H9 (cell line): Measurements from ENCODE around the gene FLT1. TPM values are rescaled to one million over a fixed set of nuclear protein-coding genes. Genes with fewer than 3 reads are reported as not detected.

ENCODE experiments used
- DNase-seq: peaks from one replicate; pipeline ENCODE4 v3.0.0-alpha.2; 2017
- H2AFZ ChIP-seq: one replicate; pipeline ENCODE4 v1.6.1; 2013; ENCODE audit warnings: mild to moderate bottlenecking, low read length, control low read depth, moderate library complexity
- H2AK5ac ChIP-seq: 2 replicates; pipeline ENCODE4 v1.6.1; 2013; ENCODE audit warnings: low read length, control low read depth, mixed read lengths; ENCODE audit not compliant: insufficient read length
- H2BK120ac ChIP-seq: one replicate; pipeline ENCODE4 v1.6.1; 2013; ENCODE audit warnings: low read depth, mild to moderate bottlenecking, low read length, control low read depth, inconsistent platforms; ENCODE audit not compliant: poor library complexity, severe bottlenecking
- H2BK12ac ChIP-seq: 2 replicates; pipeline ENCODE4 v1.6.1; 2013; ENCODE audit warnings: low read length, control low read depth, mixed read lengths, low read depth; ENCODE audit not compliant: insufficient read length
- H2BK15ac ChIP-seq: 2 replicates; pipeline ENCODE4 v1.6.1; 2013; ENCODE audit warnings: low read depth, low read length, control low read depth
- H2BK20ac ChIP-seq: one replicate; pipeline ENCODE4 v1.6.1; 2013; ENCODE audit warnings: low read depth, mild to moderate bottlenecking, low read length, control low read depth, inconsistent platforms; ENCODE audit not compliant: poor library complexity, severe bottlenecking
- H2BK5ac ChIP-seq: 2 replicates; pipeline ENCODE4 v1.6.1; 2013; ENCODE audit warnings: low read length, control low read depth, mixed read lengths; ENCODE audit not compliant: insufficient read length
- H3K14ac ChIP-seq: 2 replicates; pipeline ENCODE4 v1.6.1; 2013; ENCODE audit warnings: low read length, control low read depth; ENCODE audit not compliant: insufficient read depth
- H3K18ac ChIP-seq: 2 replicates; pipeline ENCODE4 v1.6.1; 2013; ENCODE audit warnings: low read depth, mild to moderate bottlenecking, mixed read lengths, low read length, control low read depth; ENCODE audit not compliant: insufficient read length
- H3K23ac ChIP-seq: 2 replicates; pipeline ENCODE4 v1.6.1; 2013; ENCODE audit warnings: low read length, control low read depth, mixed read lengths, low read depth; ENCODE audit not compliant: insufficient read length
- H3K23me2 ChIP-seq: 2 replicates; pipeline ENCODE4 v1.6.1; 2013; ENCODE audit warnings: low read depth, mild to moderate bottlenecking, mixed read lengths, low read length, control low read depth; ENCODE audit not compliant: insufficient read length, poor library complexity, severe bottlenecking
- H3K27ac ChIP-seq: 2 replicates; pipeline ENCODE4 v1.5.1; 2013; ENCODE audit warnings: low read length, control low read depth, mixed read lengths, low read depth; ENCODE audit not compliant: insufficient read length
- H3K27me3 ChIP-seq: 2 replicates; pipeline ENCODE4 v1.6.1; 2013; ENCODE audit warnings: low read length, control low read depth, inconsistent platforms; ENCODE audit not compliant: insufficient read depth
- H3K4ac ChIP-seq: 2 replicates; pipeline ENCODE4 v1.6.1; 2013; ENCODE audit warnings: low read depth, mild to moderate bottlenecking, control low read depth, inconsistent platforms, low read length, moderate library complexity
- H3K4me1 ChIP-seq: 2 replicates; pipeline ENCODE4 v1.6.1; 2013; ENCODE audit warnings: low read length, control low read depth, inconsistent platforms; ENCODE audit not compliant: insufficient read depth
- H3K4me2 ChIP-seq: 2 replicates; pipeline ENCODE4 v1.6.1; 2013; ENCODE audit warnings: low read length, control low read depth, mixed read lengths; ENCODE audit not compliant: insufficient read length, insufficient read depth
- H3K56ac ChIP-seq: 2 replicates; pipeline ENCODE4 v1.6.1; 2013; ENCODE audit warnings: low read depth, mild to moderate bottlenecking, mixed read lengths, low read length, control low read depth; ENCODE audit not compliant: insufficient read length
- H3K79me1 ChIP-seq: 2 replicates; pipeline ENCODE4 v1.6.1; 2013; ENCODE audit warnings: low read depth, mild to moderate bottlenecking, moderate library complexity, low read length, control low read depth, inconsistent platforms; ENCODE audit not compliant: insufficient read depth, poor library complexity, severe bottlenecking
- H3K79me2 ChIP-seq: 2 replicates; pipeline ENCODE4 v1.6.1; 2013; ENCODE audit warnings: low read length, control low read depth, inconsistent platforms; ENCODE audit not compliant: insufficient read depth
- H3K9ac ChIP-seq: 2 replicates; pipeline ENCODE4 v1.6.1; 2013; ENCODE audit warnings: low read length, control low read depth, mixed read lengths; ENCODE audit not compliant: insufficient read length; ENCODE audit errors: extremely low read depth
- H3K9me3 ChIP-seq: one replicate; pipeline ENCODE4 v1.6.1; 2013; ENCODE audit warnings: low read depth, low read length, inconsistent platforms; ENCODE audit not compliant: control insufficient read depth
- H3T11ph ChIP-seq: one replicate; pipeline ENCODE4 v1.6.1; 2013; ENCODE audit warnings: mild to moderate bottlenecking, low read length, control low read depth, inconsistent platforms
- H4K20me1 ChIP-seq: one replicate; pipeline ENCODE4 v1.6.1; 2013; ENCODE audit not compliant: control insufficient read depth, insufficient read length, insufficient read depth
- H4K5ac ChIP-seq: 2 replicates; pipeline ENCODE4 v1.6.1; 2013; ENCODE audit warnings: low read depth, mild to moderate bottlenecking, mixed read lengths, low read length, control low read depth; ENCODE audit not compliant: insufficient read length
- H4K8ac ChIP-seq: replicated peaks from 2 replicates; pipeline ENCODE4 v1.6.1; 2013; ENCODE audit warnings: low read length, control low read depth, mixed read lengths, low read depth; ENCODE audit not compliant: insufficient read length
- H4K91ac ChIP-seq: 2 replicates; pipeline ENCODE4 v1.6.1; 2013; ENCODE audit warnings: low read depth, mild to moderate bottlenecking, moderate library complexity, mixed read lengths, low read length, control low read depth; ENCODE audit not compliant: insufficient read length
- H3K27ac Mint-ChIP-seq, 3 experiments: 2 replicates in 2 of 3; 3 replicates in 1 of 3; pipeline ENCODE4 v1.8.0; 2020 to 2021; ENCODE audit warnings: mixed read lengths in 3 of 3, mild to moderate bottlenecking in 1 of 3, moderate library complexity in 1 of 3
- H3K27me3 Mint-ChIP-seq: 2 replicates; pipeline ENCODE4 v1.8.0; 2021; ENCODE audit warnings: low read depth, mild to moderate bottlenecking, moderate library complexity, mixed read lengths
- H3K36me3 Mint-ChIP-seq, 3 experiments: 2 replicates in 2 of 3; 3 replicates in 1 of 3; pipeline ENCODE4 v1.8.0; 2020 to 2021; ENCODE audit warnings: low read depth in 3 of 3, mixed read lengths in 3 of 3; ENCODE audit not compliant: insufficient read depth in 1 of 3
- H3K4me1 Mint-ChIP-seq, 2 experiments: 2 replicates each; pipeline ENCODE4 v1.8.0; 2020; ENCODE audit warnings: mixed read lengths in 2 of 2
- H3K4me3 Mint-ChIP-seq, 2 experiments: 2 replicates in 1 of 2; 3 replicates in 1 of 2; pipeline ENCODE4 v1.8.0; 2020 to 2021; ENCODE audit warnings: mild to moderate bottlenecking in 2 of 2, mixed read lengths in 2 of 2, moderate library complexity in 1 of 2
- H3K9me3 Mint-ChIP-seq, 2 experiments: 2 replicates in 1 of 2; 3 replicates in 1 of 2; pipeline ENCODE4 v1.8.0; 2020; ENCODE audit warnings: mild to moderate bottlenecking in 2 of 2, mixed read lengths in 2 of 2, moderate library complexity in 1 of 2
- CTCF ChIP-seq: fragments of 200-600 bp; sonication (generic); conservative IDR thresholded peaks from 3 replicates; pipeline ENCODE4 v1.8.0; 2021; ENCODE audit warnings: antibody characterized with exemption, mild to moderate bottlenecking
- WGBS: extraction: QIAGEN DNeasy Blood & Tissue Kit; methylation state at CpG from one replicate; pipeline ENCODE4 v1.1.7; 2013; ENCODE audit warnings: missing lambda C conversion rate, low lambda C conversion rate, mixed read lengths; ENCODE audit not compliant: insufficient read length; ENCODE audit errors: extremely low coverage; 5-methylcytosine and 5-hydroxymethylcytosine counted together
- total RNA-seq: library from RNA; stranded (reverse); gene quantifications from 2 replicates; pipeline ENCODE4 v1.2.1, GENCODE V29; 2021

The FLT1 gene
- total RNA-seq, 1 experiment from 2014 or later, result 84.1 TPM

GRCh38 chr13:28421676-28422410 is 73.1 kb downstream of the FLT1 start:
- H3K4me2 ChIP-seq, result no peak overlapping the region
- H3K27ac Mint-ChIP-seq, result peak overlapping the region in 1 of 3 experiments; percentile 33; a peak in 2 of 7 replicates
- no peaks in the 10 kb centered on the region for H3K9me3 ChIP-seq
- WGBS, result no CpG with 5 or more reads among the region's 7 CpGs
- no peak overlapping the region for H4K8ac ChIP-seq
- H2BK120ac ChIP-seq, result no peak overlapping the region
- no peak overlapping the region for H3K27ac ChIP-seq
- H3K23ac ChIP-seq, result no peak overlapping the region
- H4K20me1 ChIP-seq, result no peaks in the 10 kb centered on the region
- no peak overlapping the region for H3K9ac ChIP-seq
- H3K79me2 ChIP-seq, result no peaks in the 10 kb centered on the region
- no peaks in the 10 kb centered on the region for H3K23me2 ChIP-seq
- peaks cover 2% of the 10 kb centered on the region for H3K79me1 ChIP-seq
- no peak overlapping the region for H3K4ac ChIP-seq
- H3K56ac ChIP-seq, result no peak overlapping the region
- no peak overlapping the region for H3K14ac ChIP-seq
- no peaks in the 10 kb centered on the region; the same call in 1 of the 2 replicates for H3K4me1 ChIP-seq
- H2BK5ac ChIP-seq, result no peak overlapping the region
- H3T11ph ChIP-seq, result no peak overlapping the region
- no peak overlapping the region for H2BK12ac ChIP-seq
- peaks cover 47 to 90% (median 88%) of the 10 kb centered on the region in 3 experiments for H3K36me3 Mint-ChIP-seq
- H2AK5ac ChIP-seq, result no peak overlapping the region
- no peaks in the 10 kb centered on the region for H3K27me3 ChIP-seq
- no peak overlapping the region for H2BK20ac ChIP-seq
- TF ChIP-seq CTCF, result no peak
- no peaks in the 10 kb centered on the region for H3K27me3 Mint-ChIP-seq
- H2AFZ ChIP-seq, result no peak overlapping the region
- no peak overlapping the region for H4K5ac ChIP-seq
- no peak overlapping the region for H2BK15ac ChIP-seq
- H3K18ac ChIP-seq, result no peak overlapping the region
- H3K4me1 Mint-ChIP-seq, result peaks cover 26 to 39% of the 10 kb centered on the region in 2 experiments
- H3K4me3 Mint-ChIP-seq, result no peak overlapping the region
- no peak for DNase-seq
- no peaks in the 10 kb centered on the region for H3K9me3 Mint-ChIP-seq
- no peak overlapping the region for H4K91ac ChIP-seq
